Natural killer cell treated with Interleukin-12 subunit alpha and Interleukin-12 subunit beta and Interleukin-15 and Interleukin-18, amount 100 ng/mL, for 72 hours (primary cell): ENCODE results near the gene CEP83. TPM values are rescaled to one million over a fixed set of nuclear protein-coding genes. Genes with fewer than 3 reads are reported as not detected.
"Not testable (repeated sequence)": the region's sequence is repeated elsewhere in the genome, so short reads cannot be mapped to it uniquely, and the experiment has no call there.

Source experiments
- ATAC-seq, 2 donors: fragments of 150-1000 bp; cut with Tn5 transposase in 1 of 2; sonication (Bioruptor Pico), chemical (Tn5 transposase) in 1 of 2; 2 replicates each; pipeline ENCODE4 v1.10.0; 2021
- DNase-seq: peaks from one replicate; pipeline ENCODE4 v3.0.0; 2022; ENCODE audit warnings: low spot score
- H3K27ac Mint-ChIP-seq, 2 donors: 1 replicate in 1 of 2; 2 replicates in 1 of 2; pipeline ENCODE4 v1.8.0; 2022; ENCODE audit warnings: mixed read lengths in 2 of 2, mild to moderate bottlenecking in 1 of 2, moderate library complexity in 1 of 2
- H3K27me3 Mint-ChIP-seq, 2 donors: 1 replicate in 1 of 2; 2 replicates in 1 of 2; pipeline ENCODE4 v1.8.0; 2022; ENCODE audit warnings: mixed read lengths in 2 of 2
- H3K36me3 Mint-ChIP-seq: one replicate; pipeline ENCODE4 v1.8.0; 2022; ENCODE audit warnings: mixed read lengths
- H3K4me1 Mint-ChIP-seq, 2 donors: 1 replicate in 1 of 2; 2 replicates in 1 of 2; pipeline ENCODE4 v1.8.0; 2022; ENCODE audit warnings: low read depth in 2 of 2, mixed read lengths in 2 of 2, mild to moderate bottlenecking in 1 of 2
- H3K4me3 Mint-ChIP-seq: one replicate; pipeline ENCODE4 v1.8.0; 2022; ENCODE audit warnings: mixed read lengths
- H3K9me3 Mint-ChIP-seq: 2 replicates; pipeline ENCODE4 v1.8.0; 2022; ENCODE audit warnings: mixed read lengths
- total RNA-seq, 2 donors: library from RNA; stranded (reverse); gene quantifications; one replicate each; pipeline ENCODE4 v1.2.3, GENCODE V29; 2022

The CEP83 gene
- total RNA-seq, 2 donors from 2014 or later, result 17.6 to 37.8 TPM

- no peak overlapping the region for H3K27ac Mint-ChIP-seq
- H3K36me3 Mint-ChIP-seq, result peaks cover 23% of the 10 kb centered on the region
- no peaks in the 10 kb centered on the region for H3K27me3 Mint-ChIP-seq
- H3K9me3 Mint-ChIP-seq, result no peaks in the 10 kb centered on the region
- DNase-seq (no peak), ATAC-seq (peak in 1 of 2 donors; percentile 54)
- no peak overlapping the region for H3K4me3 Mint-ChIP-seq
- H3K4me1 Mint-ChIP-seq, result peaks cover 2 to 8% of the 10 kb centered on the region in 2 donors
Measured at GRCh38 chr12:94326727-94327126, 132.9 kb downstream of the CEP83 start.

DNA sequence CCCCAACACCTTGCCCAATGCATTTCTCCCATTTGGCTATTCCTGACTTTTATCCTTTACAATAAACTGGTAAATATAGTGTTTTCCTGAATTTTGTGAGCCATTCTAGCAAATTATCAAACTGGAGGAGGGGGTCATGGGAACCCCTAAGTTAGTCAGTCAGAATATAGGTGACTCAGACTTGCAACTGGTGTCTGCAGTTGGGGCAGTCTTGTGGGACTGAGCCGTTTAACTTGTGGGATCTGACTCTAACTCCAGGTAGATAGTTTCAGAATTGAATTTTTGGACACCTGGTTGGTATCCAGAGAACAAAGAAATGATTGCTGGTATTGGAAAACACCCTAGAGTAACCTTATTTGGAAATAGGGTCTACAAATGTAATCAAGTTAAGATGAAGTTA lies 133.4 kb downstream of the CEP83 start:
- H3K4me3 Mint-ChIP-seq, result no peak overlapping the region
- H3K4me1 Mint-ChIP-seq, result peaks cover 2 to 8% of the 10 kb centered on the region in 2 donors
- no peaks in the 10 kb centered on the region for H3K27me3 Mint-ChIP-seq
- DNase-seq, result no peak
- peaks cover 3% of the 10 kb centered on the region for H3K9me3 Mint-ChIP-seq
- H3K36me3 Mint-ChIP-seq, result peaks cover 26% of the 10 kb centered on the region
- ATAC-seq, result no peak
- no peak overlapping the region for H3K27ac Mint-ChIP-seq

- peaks cover 34% of the 10 kb centered on the region for H3K9me3 Mint-ChIP-seq
- H3K36me3 Mint-ChIP-seq, result peaks cover 49% of the 10 kb centered on the region
- H3K27ac Mint-ChIP-seq, result no peak overlapping the region
- peaks cover 2 to 7% of the 10 kb centered on the region in 2 donors for H3K4me1 Mint-ChIP-seq
- no peaks in the 10 kb centered on the region for H3K27me3 Mint-ChIP-seq
- ATAC-seq (no peak), DNase-seq (no peak)
- no peak overlapping the region for H3K4me3 Mint-ChIP-seq
Measured at GRCh38 chr12:94322346-94322745, 137.3 kb downstream of the CEP83 start.

DNA sequence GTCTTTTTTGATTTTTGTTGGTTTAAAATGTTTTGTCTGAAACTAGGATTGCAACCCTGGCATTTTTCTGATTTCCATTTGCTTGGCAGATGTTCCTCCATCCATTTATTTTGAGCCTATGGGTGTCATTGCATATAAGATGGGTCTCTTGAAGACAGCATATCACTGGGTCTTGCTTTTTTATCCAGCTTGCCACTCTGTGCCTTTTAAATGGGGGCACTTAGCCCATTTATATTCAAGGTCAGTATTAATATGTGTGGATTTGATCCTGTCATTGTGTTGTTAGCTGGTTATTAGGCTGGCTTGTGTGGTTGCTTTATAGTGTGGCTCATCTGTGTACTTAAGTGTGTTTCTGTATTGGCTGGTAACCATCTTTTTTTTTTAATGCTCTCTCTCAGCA lies 139.6 kb downstream of the CEP83 start:
- Mint-ChIP-seq H3K4me3 (no peak overlapping the region), H3K27ac (no peak overlapping the region), H3K36me3 (peaks cover 52% of the 10 kb centered on the region), H3K4me1 (peaks cover 0 to 7% of the 10 kb centered on the region in 2 donors), H3K27me3 (no peaks in the 10 kb centered on the region), H3K9me3 (peaks cover 40% of the 10 kb centered on the region)
- DNase-seq, result no peak
- ATAC-seq, result no peak

- no peak overlapping the region for H3K27ac Mint-ChIP-seq
- peaks cover 40% of the 10 kb centered on the region for H3K9me3 Mint-ChIP-seq
- H3K4me1 Mint-ChIP-seq, result peaks cover 0 to 5% of the 10 kb centered on the region in 2 donors
- H3K4me3 Mint-ChIP-seq, result no peak overlapping the region
- DNase-seq (no peak), ATAC-seq (no peak)
- peaks cover 45% of the 10 kb centered on the region for H3K36me3 Mint-ChIP-seq
- no peaks in the 10 kb centered on the region for H3K27me3 Mint-ChIP-seq
Measured at GRCh38 chr12:94318181-94318580, 141.5 kb downstream of the CEP83 start.

GRCh38 chr12:94316600-94316999 lies 143.1 kb downstream of the CEP83 start:
- H3K4me1 Mint-ChIP-seq, result not testable (repeated sequence)
- H3K9me3 Mint-ChIP-seq, result peaks cover 40% of the 10 kb centered on the region

DNA sequence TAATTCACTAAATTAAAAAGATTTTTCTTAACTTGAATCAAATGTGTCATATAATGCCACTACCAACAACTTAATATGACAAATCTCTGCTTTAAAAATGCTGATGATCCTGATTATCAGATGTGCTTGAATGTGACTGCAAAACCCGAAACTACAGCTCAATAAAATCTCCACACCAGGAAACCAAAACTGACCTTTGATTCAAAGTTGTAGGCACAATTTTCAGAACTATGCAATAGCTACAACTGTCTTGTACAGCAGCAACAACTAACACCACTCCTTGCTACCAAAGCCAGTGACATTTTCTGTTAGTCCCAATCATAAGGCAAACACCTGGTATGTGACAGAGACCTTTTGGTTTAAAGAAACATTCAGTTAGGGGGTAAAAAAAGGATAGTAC lies 147.3 kb downstream of the CEP83 start:
- ATAC-seq, result no peak
- H3K4me1 Mint-ChIP-seq, result peaks cover 0 to 18% of the 10 kb centered on the region in 2 donors
- no peak overlapping the region for H3K27ac Mint-ChIP-seq
- no peak overlapping the region for H3K4me3 Mint-ChIP-seq
- peaks cover 18% of the 10 kb centered on the region for H3K36me3 Mint-ChIP-seq
- no peak for DNase-seq
- H3K9me3 Mint-ChIP-seq, result peaks cover 6% of the 10 kb centered on the region
- no peaks in the 10 kb centered on the region for H3K27me3 Mint-ChIP-seq

More at GRCh38 chr12:94316600-94316999, 143.1 kb downstream of the CEP83 start:
- not testable (repeated sequence) for H3K4me3 Mint-ChIP-seq, DNase-seq, H3K27me3 Mint-ChIP-seq, H3K27ac Mint-ChIP-seq, ATAC-seq
- peaks cover 45% of the 10 kb centered on the region for H3K36me3 Mint-ChIP-seq

GRCh38 chr12:94309373-94309772 lies 150.3 kb downstream of the CEP83 start:
- peak in 1 of 2 donors; percentile 67 for ATAC-seq
- H3K27ac Mint-ChIP-seq, result peak overlapping the region in 1 of 2 donors; percentile 33
- DNase-seq, result no peak
- no peaks in the 10 kb centered on the region for H3K27me3 Mint-ChIP-seq
- no peaks in the 10 kb centered on the region for H3K9me3 Mint-ChIP-seq
- peaks cover 15 to 34% of the 10 kb centered on the region in 2 donors for H3K4me1 Mint-ChIP-seq
- H3K4me3 Mint-ChIP-seq, result peak overlapping the region; percentile 5
- peaks cover 30% of the 10 kb centered on the region for H3K36me3 Mint-ChIP-seq

- Mint-ChIP-seq H3K4me1 (peaks cover 16 to 36% of the 10 kb centered on the region in 2 donors), H3K27ac (peak overlapping the region in 1 of 2 donors; percentile 33), H3K36me3 (peaks cover 30% of the 10 kb centered on the region), H3K9me3 (no peaks in the 10 kb centered on the region), H3K27me3 (no peaks in the 10 kb centered on the region), H3K4me3 (no peak overlapping the region)
- ATAC-seq (no peak), DNase-seq (no peak)
Measured at GRCh38 chr12:94308612-94309011, 151.1 kb downstream of the CEP83 start.

GRCh38 chr12:94305130-94305957 lies 154.3 kb downstream of the CEP83 start:
- Mint-ChIP-seq H3K4me1 (peaks cover 24 to 46% of the 10 kb centered on the region in 2 donors), H3K4me3 (peak overlapping the region; percentile 78), H3K9me3 (no peaks in the 10 kb centered on the region), H3K36me3 (peaks cover 44% of the 10 kb centered on the region), H3K27me3 (no peaks in the 10 kb centered on the region), H3K27ac (peak overlapping the region; percentile 74 to 82)
- ATAC-seq (peak; percentile 90 to 92), DNase-seq (peak; percentile 72)

DNA sequence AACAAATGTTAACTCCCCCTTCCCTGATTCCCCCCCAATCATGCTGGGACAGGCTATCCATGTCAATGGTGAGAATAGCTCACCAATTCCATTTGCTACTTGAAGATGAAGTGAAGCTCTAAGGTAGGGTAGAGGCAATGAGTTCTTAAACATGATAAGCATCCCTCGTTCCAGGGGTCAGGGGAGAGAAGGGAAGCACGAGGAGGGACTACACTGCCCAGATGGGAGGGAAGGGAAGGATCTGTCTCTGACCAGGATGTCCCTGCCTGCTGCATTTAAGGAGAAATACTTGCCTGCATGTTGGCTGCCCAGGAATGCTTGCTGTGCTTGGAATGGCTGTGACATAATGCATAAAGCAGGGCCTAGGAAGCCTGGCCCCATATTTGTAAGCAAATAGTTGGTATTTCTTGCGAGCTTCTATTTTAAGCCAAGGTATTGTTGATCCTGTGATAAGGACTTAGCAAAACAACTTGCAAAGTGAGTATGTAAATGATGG lies 155.1 kb downstream of the CEP83 start:
- H3K9me3 Mint-ChIP-seq, result no peaks in the 10 kb centered on the region

GRCh38 chr12:94304012-94304411 lies 155.7 kb downstream of the CEP83 start:
- no peak for DNase-seq
- Mint-ChIP-seq H3K27ac (no peak overlapping the region), H3K4me3 (peak overlapping the region; percentile 78), H3K4me1 (peaks cover 24 to 36% of the 10 kb centered on the region in 2 donors), H3K9me3 (no peaks in the 10 kb centered on the region), H3K36me3 (peaks cover 44% of the 10 kb centered on the region), H3K27me3 (no peaks in the 10 kb centered on the region)
- peak in 1 of 2 donors; percentile 14 for ATAC-seq

More for the DNA sequence above, 155.1 kb downstream of the CEP83 start:
- ATAC-seq (no peak), DNase-seq (no peak)
- Mint-ChIP-seq H3K36me3 (peaks cover 47% of the 10 kb centered on the region), H3K4me3 (peak overlapping the region; percentile 78), H3K27me3 (no peaks in the 10 kb centered on the region), H3K4me1 (peaks cover 24 to 42% of the 10 kb centered on the region in 2 donors), H3K27ac (no peak overlapping the region)

- Mint-ChIP-seq H3K4me1 (peaks cover 14 to 19% of the 10 kb centered on the region in 2 donors), H3K27ac (no peak overlapping the region), H3K9me3 (no peaks in the 10 kb centered on the region), H3K4me3 (no peak overlapping the region), H3K27me3 (no peaks in the 10 kb centered on the region), H3K36me3 (peaks cover 38% of the 10 kb centered on the region)
- ATAC-seq (no peak), DNase-seq (no peak)
Measured at GRCh38 chr12:94299846-94300245, 159.8 kb downstream of the CEP83 start.

- Mint-ChIP-seq H3K27ac (no peak overlapping the region), H3K4me3 (no peak overlapping the region), H3K27me3 (no peaks in the 10 kb centered on the region), H3K36me3 (peaks cover 42% of the 10 kb centered on the region), H3K4me1 (peaks cover 11 to 12% of the 10 kb centered on the region in 2 donors), H3K9me3 (no peaks in the 10 kb centered on the region)
- ATAC-seq (no peak), DNase-seq (no peak)
Measured at GRCh38 chr12:94297876-94298505, 161.7 kb downstream of the CEP83 start.
